NCI-H2196 treated with DMSO at 0.1 percent for 48 hours (cell line): ENCODE data around the gene TMEM184A.

Experiments used
- DNase-seq: peaks from one replicate; lab custom pipeline; 2025; ENCODE audit not compliant: unreplicated experiment; lab: John Stamatoyannopoulos, UW

Gene TMEM184A

GRCh38 chr7:1540776-1541271 is 15.2 kb downstream of the TMEM184A start:
- no peak for DNase-seq

DNA sequence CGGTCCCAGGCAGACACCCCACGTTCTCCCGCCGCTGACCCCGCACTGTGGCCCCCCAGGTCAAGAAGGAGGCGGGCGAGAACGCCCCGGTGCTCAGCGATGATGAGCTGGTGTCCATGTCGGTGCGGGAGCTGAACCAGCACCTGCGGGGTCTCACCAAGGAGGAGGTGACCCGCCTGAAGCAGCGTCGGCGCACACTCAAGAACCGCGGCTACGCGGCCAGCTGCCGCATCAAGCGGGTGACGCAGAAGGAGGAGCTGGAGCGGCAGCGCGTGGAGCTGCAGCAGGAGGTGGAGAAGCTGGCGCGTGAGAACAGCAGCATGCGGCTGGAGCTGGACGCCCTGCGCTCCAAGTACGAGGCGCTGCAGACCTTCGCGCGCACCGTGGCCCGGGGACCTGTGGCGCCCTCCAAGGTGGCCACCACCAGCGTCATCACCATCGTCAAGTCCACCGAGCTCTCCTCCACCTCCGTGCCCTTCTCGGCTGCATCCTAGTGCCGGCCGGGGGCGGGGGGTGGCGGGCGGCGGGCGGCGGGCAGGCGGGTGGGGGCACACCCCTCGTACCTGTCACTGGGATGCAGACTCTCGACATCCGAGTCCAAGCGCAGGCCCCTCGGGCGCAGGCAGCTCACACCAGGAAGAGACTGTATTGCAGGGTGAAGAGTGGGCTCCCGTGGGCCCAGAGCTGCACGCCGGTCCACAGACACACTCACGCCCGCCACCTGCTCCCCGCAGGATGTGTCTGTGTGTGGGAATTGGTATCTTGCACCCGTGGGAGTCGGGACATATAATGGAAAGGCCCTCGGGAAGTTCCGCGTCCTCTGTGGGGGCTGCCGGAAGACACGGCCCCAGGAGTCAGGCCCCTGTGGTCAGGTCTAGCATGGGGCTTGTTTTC is 15.9 kb downstream of the TMEM184A start:
- DNase-seq = no peak

- DNase-seq = no peak
Measured at GRCh38 chr7:1539181-1539881, 16.7 kb downstream of the TMEM184A start.

GRCh38 chr7:1538544-1539180 is 17.3 kb downstream of the TMEM184A start:
- DNase-seq = no peak

DNA sequence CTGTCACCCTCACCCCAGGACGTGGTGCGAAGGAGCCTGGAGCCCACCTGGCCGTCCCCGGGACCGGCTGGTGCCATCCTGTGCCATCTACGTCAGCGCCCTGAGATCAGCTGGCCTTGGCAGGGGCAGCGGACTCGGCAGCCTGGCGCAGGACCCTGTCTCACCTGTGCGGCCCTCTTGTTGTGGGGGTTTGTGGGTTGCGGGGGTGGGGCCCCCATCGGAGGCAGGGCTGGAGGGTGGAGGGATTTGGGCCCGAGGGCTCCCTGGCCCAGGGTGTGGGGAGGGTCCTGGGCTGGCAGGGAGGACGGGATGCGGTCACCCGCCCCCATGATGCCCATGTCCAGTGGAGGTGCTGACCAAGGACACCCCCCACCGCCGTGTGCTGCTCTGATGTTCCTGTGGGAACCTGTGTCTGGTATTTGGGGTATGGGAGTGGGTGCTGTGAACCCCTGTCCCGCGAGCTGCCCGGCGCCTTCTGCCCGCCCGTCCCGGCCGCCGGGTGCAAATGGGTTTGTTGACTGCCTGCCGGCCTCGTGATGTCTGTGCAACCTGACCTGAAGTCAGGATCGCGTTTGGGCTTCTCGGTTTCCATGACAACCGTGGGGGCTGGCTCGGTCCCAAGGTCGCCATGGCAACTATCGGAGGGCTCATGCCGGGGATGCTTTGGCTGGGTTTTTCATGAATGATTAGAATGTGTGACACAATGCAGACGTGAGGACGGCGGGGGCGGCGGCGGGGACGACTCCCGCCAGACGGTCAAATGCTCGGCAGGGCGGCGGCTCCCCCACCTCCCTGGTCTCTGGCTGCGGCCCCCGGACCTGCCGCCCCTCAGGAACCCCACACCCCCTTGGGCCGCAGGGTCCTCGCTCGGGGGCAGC is 18.2 kb downstream of the TMEM184A start:
- no peak for DNase-seq

DNA sequence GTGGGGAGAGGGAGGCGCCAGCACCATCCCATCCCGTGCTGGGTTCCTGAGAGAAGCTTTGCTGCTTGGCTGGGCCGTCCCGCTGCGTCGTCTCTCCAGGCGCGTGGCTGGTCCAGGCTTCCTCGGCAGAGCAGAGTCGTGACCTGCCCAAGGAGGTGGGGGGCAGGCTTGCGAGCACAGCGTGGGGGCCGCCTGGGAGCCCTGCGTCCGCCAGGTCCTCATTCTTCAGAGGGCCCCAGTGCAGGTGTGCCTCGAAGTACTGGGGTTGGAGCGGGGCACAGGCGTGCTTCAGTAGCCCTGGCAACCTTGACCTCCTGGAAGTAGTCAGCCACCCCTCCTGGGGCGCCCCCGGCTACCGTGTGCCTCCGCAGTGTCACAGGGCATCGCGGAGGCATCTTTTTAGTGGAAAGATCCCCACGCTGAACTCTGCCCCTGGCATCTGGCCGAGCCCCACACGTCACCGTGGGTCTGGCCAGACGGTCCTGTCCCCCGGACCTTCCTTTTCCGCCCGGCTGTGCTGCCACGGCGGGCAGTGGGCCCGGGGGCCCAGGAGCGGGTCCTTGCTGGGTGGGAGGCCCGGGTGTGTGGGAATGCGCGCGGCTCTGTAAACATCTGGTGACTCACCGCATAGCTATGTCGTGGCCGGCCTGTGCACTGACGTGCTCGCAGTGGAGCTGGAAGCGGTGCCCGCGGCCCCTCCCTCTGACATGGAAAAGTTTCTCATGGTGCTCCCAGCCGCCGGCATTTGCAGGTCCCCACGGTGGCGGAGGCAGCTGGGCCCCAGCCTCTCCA is 19.1 kb downstream of the TMEM184A start:
- DNase-seq = no peak

DNA sequence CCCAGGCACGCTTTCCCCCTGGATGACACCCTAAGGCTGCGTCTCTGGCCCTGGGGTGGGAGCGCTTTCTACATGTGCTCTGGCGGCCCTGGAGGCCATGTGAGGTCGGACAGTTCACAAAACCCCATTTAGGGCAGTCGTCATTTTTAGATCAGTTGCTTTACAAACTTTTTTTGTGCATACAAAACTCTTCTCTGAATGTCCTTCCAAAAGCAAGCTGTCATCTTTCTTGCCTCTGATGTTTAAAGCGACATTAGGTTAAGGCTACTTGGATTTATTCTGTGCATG is 19.6 kb downstream of the TMEM184A start:
- DNase-seq = no peak

GRCh38 chr7:1535701-1536454 is 20.1 kb downstream of the TMEM184A start:
- DNase-seq = no peak

- no peak for DNase-seq
Measured at GRCh38 chr7:1535100-1535458, 20.9 kb downstream of the TMEM184A start.

DNA sequence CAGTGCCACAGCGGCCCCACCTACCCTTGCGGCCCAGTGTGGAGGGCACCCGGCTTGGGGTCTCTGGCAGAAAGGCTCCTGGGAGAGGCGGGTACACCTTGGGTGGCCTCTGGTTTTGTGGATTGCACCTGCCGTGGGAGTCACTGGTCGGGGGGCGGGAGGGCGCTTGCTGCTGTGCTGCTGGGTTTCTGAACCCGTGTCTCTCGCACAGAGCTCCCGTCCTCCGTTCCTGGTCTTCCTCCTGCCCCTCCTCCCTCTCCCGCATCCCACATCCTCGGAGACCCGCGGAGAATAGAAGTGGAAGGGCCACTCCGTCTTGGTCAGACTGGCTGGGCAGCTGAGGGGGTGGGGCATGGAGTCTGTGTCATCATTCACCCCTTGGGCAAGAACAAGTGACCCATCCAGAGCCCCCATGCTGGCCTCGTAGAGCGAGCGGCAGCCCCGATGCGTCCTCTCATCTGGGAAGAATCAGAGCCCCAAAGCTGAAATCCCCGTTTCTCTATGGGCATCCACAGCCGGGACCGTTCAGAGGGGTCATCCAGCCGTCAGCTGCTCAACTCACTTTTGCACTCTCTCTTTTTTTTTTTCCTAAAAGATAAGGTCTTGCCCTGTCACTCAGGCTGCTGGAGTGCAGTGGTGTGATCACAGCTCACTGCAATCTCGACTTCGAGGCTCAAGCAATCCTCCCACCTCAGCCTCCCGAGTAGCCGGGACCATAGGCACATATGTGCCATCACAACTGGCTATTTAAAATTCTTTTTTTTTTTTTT is 21.5 kb downstream of the TMEM184A start:
- no peak for DNase-seq

GRCh38 chr7:1533547-1534329 is 22.3 kb downstream of the TMEM184A start:
- DNase-seq = no peak

GRCh38 chr7:1533255-1533546 is 22.8 kb downstream of the TMEM184A start:
- no peak for DNase-seq

GRCh38 chr7:1532456-1533254 is 23.4 kb downstream of the TMEM184A start:
- peak; percentile 56 for DNase-seq

DNA sequence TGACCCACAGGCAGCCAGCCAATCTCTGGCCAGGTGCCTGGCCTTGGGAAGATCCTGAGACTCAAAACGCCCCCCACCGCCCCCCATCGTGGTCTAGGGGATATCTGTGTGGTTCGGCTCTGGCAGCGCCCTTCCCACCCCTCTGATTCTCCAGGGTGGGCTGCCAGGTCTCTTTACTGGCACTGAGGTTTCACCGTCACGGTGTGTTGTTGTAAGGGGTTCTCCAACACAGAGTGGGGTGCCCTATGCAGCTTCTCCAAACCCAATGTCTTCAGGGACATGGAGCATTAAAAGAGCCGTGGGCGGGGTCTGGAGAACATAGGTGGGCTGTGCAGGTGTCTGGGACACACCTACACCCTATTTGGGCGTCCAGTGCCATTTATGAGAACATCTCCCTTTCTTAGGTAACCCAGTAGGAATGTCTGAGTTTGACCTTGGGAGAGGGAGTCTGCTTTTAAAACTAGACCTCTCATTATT is 24.0 kb downstream of the TMEM184A start:
- no peak for DNase-seq

GRCh38 chr7:1531263-1531978 is 24.6 kb downstream of the TMEM184A start:
- peak; percentile 15 for DNase-seq

- no peak for DNase-seq
Measured at GRCh38 chr7:1530946-1531262, 25.1 kb downstream of the TMEM184A start.
